Activated T-helper 1 cell treated with Interleukin-2 at 50 U/mL for 16 hours (primary cell): ENCODE results near the gene USP6NL.
"Not testable (repeated sequence)": the region's sequence is repeated elsewhere in the genome, so short reads cannot be mapped to it uniquely, and the experiment has no call there.

Experiments
- DNase-seq: peaks from one replicate; pipeline ENCODE4 v3.0.0-alpha.2; 2020; ENCODE audit warnings: low read depth

The USP6NL gene

GRCh38 chr10:11611248-11612020 is at the start of gene USP6NL:
USP6NL (minus strand) TSS chr10:11611650; CDS start chr10:11597634, 14,016 bp downstream.
- DNase-seq: peak; percentile 48

GRCh38 chr10:11658801-11659368 is 47.4 kb upstream of the USP6NL start:
- no peak for DNase-seq

- no peak for DNase-seq
These were observed 44.4 kb upstream of the USP6NL start for GRCh38 chr10:11655836-11656235.

GRCh38 chr10:11654659-11655058 is 43.2 kb upstream of the USP6NL start:
- DNase-seq: no peak

- no peak for DNase-seq
These were observed 42.5 kb upstream of the USP6NL start for GRCh38 chr10:11653758-11654471.

GRCh38 chr10:11647676-11648075 is 36.2 kb upstream of the USP6NL start:
- no peak for DNase-seq

- no peak for DNase-seq
These were observed 35.0 kb upstream of the USP6NL start for GRCh38 chr10:11646450-11646849.

- DNase-seq: no peak
These were observed 31.6 kb upstream of the USP6NL start for GRCh38 chr10:11643039-11643438.

GRCh38 chr10:11642566-11642965 is 31.1 kb upstream of the USP6NL start:
- no peak for DNase-seq

- DNase-seq: no peak
These were observed 28.7 kb upstream of the USP6NL start for GRCh38 chr10:11639849-11640764.

- no peak for DNase-seq
These were observed 27.9 kb upstream of the USP6NL start for GRCh38 chr10:11639362-11639761.

- DNase-seq: no peak
These were observed 26.7 kb upstream of the USP6NL start for GRCh38 chr10:11638055-11638698.

GRCh38 chr10:11636697-11637303 is 25.4 kb upstream of the USP6NL start:
- DNase-seq: no peak

GRCh38 chr10:11631890-11632587 is 20.6 kb upstream of the USP6NL start:
- no peak for DNase-seq

GRCh38 chr10:11631291-11631690 is 19.8 kb upstream of the USP6NL start:
- no peak for DNase-seq

- no peak for DNase-seq
These were observed 18.3 kb upstream of the USP6NL start for GRCh38 chr10:11629731-11630130.

- not testable (repeated sequence) for DNase-seq
These were observed 16.5 kb upstream of the USP6NL start for GRCh38 chr10:11627941-11628340.

- no peak for DNase-seq
These were observed 14.6 kb upstream of the USP6NL start for GRCh38 chr10:11626071-11626470.

- no peak for DNase-seq
These were observed 13.7 kb upstream of the USP6NL start for GRCh38 chr10:11625019-11625735.

GRCh38 chr10:11617233-11617632 is 5.8 kb upstream of the USP6NL start:
- DNase-seq: no peak
